Mesothelial cell of epicardium (in vitro differentiated cells): ENCODE data around the gene PXDC1. TPM values are rescaled to one million over a fixed set of nuclear protein-coding genes. Genes with fewer than 3 reads are reported as not detected.

Experiments used
- DNase-seq, 2 experiments: peaks; one replicate each; pipeline ENCODE4 v3.0.0; 2021; ENCODE audit warnings: low spot score in 2 of 2; ENCODE audit not compliant: unreplicated experiment in 2 of 2
- H3K27ac Mint-ChIP-seq: 2 replicates; pipeline ENCODE4 v1.8.0; 2021; ENCODE audit warnings: mixed read lengths
- H3K27me3 Mint-ChIP-seq: 2 replicates; pipeline ENCODE4 v1.8.0; 2021; ENCODE audit warnings: low read depth, mixed read lengths
- H3K36me3 Mint-ChIP-seq: 2 replicates; pipeline ENCODE4 v1.8.0; 2021; ENCODE audit warnings: mixed read lengths
- H3K4me1 Mint-ChIP-seq: 2 replicates; pipeline ENCODE4 v1.8.0; 2021; ENCODE audit warnings: mixed read lengths
- H3K4me3 Mint-ChIP-seq: 2 replicates; pipeline ENCODE4 v1.8.0; 2021; ENCODE audit warnings: mild to moderate bottlenecking, moderate library complexity, mixed read lengths
- H3K9me3 Mint-ChIP-seq: 2 replicates; pipeline ENCODE4 v1.8.0; 2021; ENCODE audit warnings: mixed read lengths
- total RNA-seq: library from RNA; stranded (reverse); gene quantifications from 3 replicates; pipeline ENCODE4 v1.2.1, GENCODE V29; 2021
- TF ChIP-seq, protein P1 (sequence below): fragments of 200-600 bp; sonication (generic); IDR thresholded peaks from one replicate; pipeline ENCODE4 v1.5.0; 2021; ENCODE audit warnings: antibody characterized with exemption; ENCODE audit not compliant: unreplicated experiment

Gene PXDC1
- total RNA-seq, 1 donor from 2014 or later: 33.8 TPM

DNA sequence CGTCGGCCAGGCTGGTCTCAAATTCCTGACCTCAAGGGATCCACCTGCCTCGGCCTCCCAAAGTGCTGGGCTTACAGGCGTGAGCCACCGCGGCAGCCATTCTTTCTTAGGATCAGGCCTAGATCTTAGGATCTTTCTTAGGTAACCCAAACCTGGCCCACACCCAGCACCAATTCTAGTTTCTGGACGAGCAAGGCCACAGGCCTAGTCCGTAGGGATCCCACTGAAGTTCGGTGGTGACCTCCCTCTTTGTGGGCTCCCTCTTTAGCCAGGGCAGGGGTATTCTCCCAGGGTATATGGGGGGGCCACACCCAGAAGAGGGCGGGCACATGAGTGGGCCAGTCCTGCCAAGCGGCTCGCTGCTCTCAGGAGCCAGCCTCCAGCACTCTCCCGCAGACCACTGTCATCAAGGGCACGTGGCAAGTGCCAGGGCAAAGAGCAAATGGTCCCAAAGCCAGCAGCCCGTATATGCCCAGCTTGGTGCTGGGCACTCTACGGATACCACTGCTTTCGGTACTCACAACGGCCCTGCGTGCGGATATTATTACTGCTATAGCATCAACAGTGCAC, 6.5 kb downstream of the PXDC1 start:
- no peak for DNase-seq
- H3K27ac Mint-ChIP-seq: no peak overlapping the region
- no peaks in the 10 kb centered on the region for H3K27me3 Mint-ChIP-seq
- H3K36me3 Mint-ChIP-seq: no peaks in the 10 kb centered on the region
- TF ChIP-seq, protein P1, sequence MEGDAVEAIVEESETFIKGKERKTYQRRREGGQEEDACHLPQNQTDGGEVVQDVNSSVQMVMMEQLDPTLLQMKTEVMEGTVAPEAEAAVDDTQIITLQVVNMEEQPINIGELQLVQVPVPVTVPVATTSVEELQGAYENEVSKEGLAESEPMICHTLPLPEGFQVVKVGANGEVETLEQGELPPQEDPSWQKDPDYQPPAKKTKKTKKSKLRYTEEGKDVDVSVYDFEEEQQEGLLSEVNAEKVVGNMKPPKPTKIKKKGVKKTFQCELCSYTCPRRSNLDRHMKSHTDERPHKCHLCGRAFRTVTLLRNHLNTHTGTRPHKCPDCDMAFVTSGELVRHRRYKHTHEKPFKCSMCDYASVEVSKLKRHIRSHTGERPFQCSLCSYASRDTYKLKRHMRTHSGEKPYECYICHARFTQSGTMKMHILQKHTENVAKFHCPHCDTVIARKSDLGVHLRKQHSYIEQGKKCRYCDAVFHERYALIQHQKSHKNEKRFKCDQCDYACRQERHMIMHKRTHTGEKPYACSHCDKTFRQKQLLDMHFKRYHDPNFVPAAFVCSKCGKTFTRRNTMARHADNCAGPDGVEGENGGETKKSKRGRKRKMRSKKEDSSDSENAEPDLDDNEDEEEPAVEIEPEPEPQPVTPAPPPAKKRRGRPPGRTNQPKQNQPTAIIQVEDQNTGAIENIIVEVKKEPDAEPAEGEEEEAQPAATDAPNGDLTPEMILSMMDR: no peak
- peaks cover 55% of the 10 kb centered on the region for H3K4me1 Mint-ChIP-seq
- H3K4me3 Mint-ChIP-seq: no peak overlapping the region
- no peaks in the 10 kb centered on the region for H3K9me3 Mint-ChIP-seq

DNA sequence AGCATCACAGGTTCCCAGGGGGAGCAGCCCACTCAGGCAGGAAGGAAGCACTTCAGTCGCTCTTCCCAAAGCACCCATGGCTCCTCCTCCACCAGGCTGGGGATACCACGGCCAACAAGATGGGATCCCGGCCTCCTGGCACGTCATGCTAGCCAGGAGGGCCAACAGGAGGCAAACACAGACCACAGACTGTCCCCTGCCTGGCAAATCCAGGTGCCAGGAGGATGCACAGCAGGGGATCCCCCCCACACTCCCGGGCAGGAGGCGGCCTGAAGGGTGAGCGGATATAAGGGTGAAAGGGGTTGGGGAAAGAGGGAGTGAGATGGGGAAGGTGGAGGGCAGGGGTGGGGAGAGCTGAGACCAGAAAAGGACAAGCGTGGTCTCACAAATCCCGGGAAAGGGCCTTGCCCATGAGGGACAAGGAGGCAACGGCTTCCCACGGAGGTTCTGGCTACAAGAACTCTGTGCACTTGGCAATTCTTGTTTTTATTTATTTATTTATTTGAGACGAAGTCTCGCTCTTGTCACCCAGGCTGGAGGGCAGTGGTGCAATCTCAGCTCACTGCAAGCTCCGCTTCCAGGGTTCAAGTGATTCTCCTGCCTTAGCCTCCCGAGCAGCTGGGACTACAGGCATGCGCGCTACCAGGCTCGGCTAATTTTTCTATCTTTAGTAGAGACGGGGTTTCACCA, 7.2 kb downstream of the PXDC1 start:
- no peak for DNase-seq
- Mint-ChIP-seq H3K9me3 (no peaks in the 10 kb centered on the region), H3K36me3 (no peaks in the 10 kb centered on the region), H3K4me3 (no peak overlapping the region), H3K27ac (peak overlapping the region; percentile 60), H3K27me3 (no peaks in the 10 kb centered on the region), H3K4me1 (peaks cover 54% of the 10 kb centered on the region)
- TF ChIP-seq, protein P1: no peak

DNA sequence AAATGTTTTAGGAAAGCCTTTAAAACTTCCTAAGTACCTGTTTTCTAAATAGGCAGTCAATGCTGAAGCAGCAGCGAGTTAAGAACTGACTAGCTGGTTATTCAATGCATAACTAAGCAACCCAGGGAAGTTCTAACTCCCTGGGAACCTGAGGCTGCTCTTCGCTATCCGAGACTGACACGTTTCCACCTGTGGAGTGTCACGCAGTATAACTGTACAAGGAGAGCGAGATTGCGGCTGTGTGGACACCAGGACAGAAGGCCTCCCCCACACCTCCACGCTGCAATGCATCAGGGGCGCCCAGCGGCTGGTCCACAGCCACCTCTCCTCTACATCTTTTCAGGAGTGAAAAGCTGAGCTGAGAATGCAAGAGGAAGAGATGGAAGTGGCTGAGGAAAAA, 8.0 kb downstream of the PXDC1 start:
- Mint-ChIP-seq H3K27ac (peak overlapping the region; percentile 85), H3K4me1 (peaks cover 50% of the 10 kb centered on the region), H3K36me3 (no peaks in the 10 kb centered on the region), H3K4me3 (no peak overlapping the region), H3K27me3 (no peaks in the 10 kb centered on the region), H3K9me3 (no peaks in the 10 kb centered on the region)
- TF ChIP-seq, protein P1: no peak
- no peak for DNase-seq

DNA sequence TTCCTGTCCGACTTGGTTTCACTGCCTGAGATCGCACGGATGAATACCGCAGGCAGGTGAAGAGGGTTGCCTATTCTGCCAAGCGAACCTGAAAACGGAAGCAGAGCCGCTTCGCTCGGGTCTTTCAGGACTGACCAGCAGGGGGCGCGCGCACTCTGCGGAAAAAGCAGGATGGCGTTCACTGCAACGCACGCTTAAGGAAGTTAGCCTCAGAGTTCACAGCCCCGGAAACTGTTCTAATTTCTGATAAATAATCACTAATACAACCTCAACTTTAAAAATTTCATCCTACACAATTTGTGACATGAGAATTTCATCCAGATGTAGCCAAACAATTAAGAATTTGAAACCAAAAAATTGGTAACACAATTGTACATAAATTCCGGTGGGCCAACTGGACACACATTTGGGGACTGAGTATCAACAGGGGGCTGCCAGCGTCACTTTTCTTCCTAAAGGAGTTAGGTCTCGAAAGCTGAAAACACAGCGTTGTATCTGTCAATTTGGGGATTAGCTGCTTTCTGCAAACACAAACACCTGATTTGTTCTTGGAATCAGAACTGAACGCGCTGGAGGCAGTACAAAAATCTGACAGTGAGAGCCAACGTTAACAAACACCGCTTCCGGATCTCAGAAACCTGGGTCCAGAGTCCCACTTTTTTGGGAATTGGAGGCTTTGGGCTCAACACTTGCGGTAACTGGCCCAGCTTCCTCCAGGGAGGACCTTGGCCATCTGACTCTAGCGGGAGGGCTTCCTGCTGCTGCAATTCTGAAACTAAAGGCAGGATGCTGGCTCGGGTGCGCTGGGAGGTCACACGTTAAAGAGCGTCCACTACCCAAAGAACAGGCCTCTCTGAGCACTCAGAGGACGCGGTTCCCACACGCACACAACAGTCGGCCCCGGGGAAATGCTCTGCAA, 8.8 kb downstream of the PXDC1 start:
- TF ChIP-seq, protein P1: peak; percentile 100
- Mint-ChIP-seq H3K36me3 (peaks cover 4% of the 10 kb centered on the region), H3K4me3 (peak overlapping the region; percentile 28), H3K27ac (peak overlapping the region; percentile 85), H3K9me3 (no peaks in the 10 kb centered on the region), H3K27me3 (no peaks in the 10 kb centered on the region), H3K4me1 (peaks cover 42% of the 10 kb centered on the region)
- DNase-seq: peak; percentile 83 to 95

DNA sequence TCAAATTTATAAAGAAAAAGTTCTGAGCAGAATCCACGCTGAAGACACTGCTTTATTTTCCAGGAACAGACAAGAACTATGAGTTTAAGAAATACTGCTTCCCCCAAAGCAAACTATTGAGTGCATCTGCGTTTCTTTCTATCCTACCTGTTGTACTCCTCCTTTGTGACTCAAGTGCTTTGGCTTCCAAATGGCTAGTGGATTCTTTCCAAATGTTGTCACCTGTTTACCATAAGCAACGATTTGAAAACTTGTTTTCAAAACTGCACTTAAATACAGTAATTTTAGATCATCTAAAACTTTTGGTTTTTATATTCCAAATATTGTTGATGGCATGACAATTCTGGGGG, 9.5 kb downstream of the PXDC1 start:
- Mint-ChIP-seq H3K4me3 (peak overlapping the region; percentile 28), H3K27ac (no peak overlapping the region), H3K9me3 (no peaks in the 10 kb centered on the region), H3K4me1 (peaks cover 35% of the 10 kb centered on the region), H3K36me3 (peaks cover 9% of the 10 kb centered on the region), H3K27me3 (no peaks in the 10 kb centered on the region)
- TF ChIP-seq, protein P1: no peak
- no peak for DNase-seq
